Activated CD8-positive, alpha-beta memory T cell treated with anti-CD3 and anti-CD28 coated beads for 1 hour (primary cell): ENCODE data around the gene CDH13.
A peak's percentile ranks its signal among the peaks of the same experiment; 100 is the strongest.

ENCODE experiments used
- DNase-seq, 2 donors: peaks; one replicate each; pipeline ENCODE4 v3.0.0-alpha.2; 2020; ENCODE audit warnings: low read depth in 1 of 2; ENCODE audit errors: extremely low read depth in 1 of 2

CDH13 gene

GRCh38 chr16:82625066-82625968 is 1.5 kb upstream of the CDH13 start:
- DNase-seq, result no peak

- no peak for DNase-seq
These were observed 1.3 kb downstream of the CDH13 start for GRCh38 chr16:82628088-82628423.

GRCh38 chr16:82628711-82629110 is 1.9 kb downstream of the CDH13 start:
- no peak for DNase-seq

- DNase-seq, result no peak
These were observed 2.8 kb downstream of the CDH13 start for GRCh38 chr16:82629441-82630027.

GRCh38 chr16:82630219-82630618 is 3.5 kb downstream of the CDH13 start:
- no peak for DNase-seq

- no peak for DNase-seq
These were observed 3.9 kb downstream of the CDH13 start for GRCh38 chr16:82630688-82631087.

GRCh38 chr16:82631701-82632685 is 5.2 kb downstream of the CDH13 start:
- no peak for DNase-seq

- no peak for DNase-seq
These were observed 7.3 kb downstream of the CDH13 start for GRCh38 chr16:82633964-82634600.

GRCh38 chr16:82634955-82635610 is 8.3 kb downstream of the CDH13 start:
- DNase-seq, result no peak

GRCh38 chr16:82636485-82636884 is 9.7 kb downstream of the CDH13 start:
- no peak for DNase-seq

- DNase-seq, result no peak
These were observed 10.2 kb downstream of the CDH13 start for GRCh38 chr16:82636958-82637357.

- no peak for DNase-seq
These were observed 11.5 kb downstream of the CDH13 start for GRCh38 chr16:82638095-82638798.

- DNase-seq, result no peak
These were observed 12.5 kb downstream of the CDH13 start for GRCh38 chr16:82639263-82639662.

GRCh38 chr16:82639666-82640336 is 13.0 kb downstream of the CDH13 start:
- peak in 1 of 2 donors; percentile 30 for DNase-seq

- DNase-seq, result no peak
These were observed 14.7 kb downstream of the CDH13 start for GRCh38 chr16:82641336-82641984.

GRCh38 chr16:82643136-82643535 is 16.4 kb downstream of the CDH13 start:
- DNase-seq, result no peak

- no peak for DNase-seq
These were observed 17.3 kb downstream of the CDH13 start for GRCh38 chr16:82643936-82644630.

GRCh38 chr16:82646504-82646903 is 19.7 kb downstream of the CDH13 start:
- DNase-seq, result no peak
